Stimulated activated CD4-positive, alpha-beta T cell treated with anti-CD3 and anti-CD28 coated beads, Interleukin-1b, Interleukin-23, amount 100 ng/mL, for 48 hours (primary cell): ENCODE measurements around the gene HDAC8.
A peak's percentile ranks its signal among the peaks of the same experiment; 100 is the strongest.
"Not testable (repeated sequence)": the region's sequence is repeated elsewhere in the genome, so short reads cannot be mapped to it uniquely, and the experiment has no call there.

Experiments used
- DNase-seq: peaks from one replicate; pipeline ENCODE4 v3.0.0-alpha.2; 2020

Gene HDAC8

DNA sequence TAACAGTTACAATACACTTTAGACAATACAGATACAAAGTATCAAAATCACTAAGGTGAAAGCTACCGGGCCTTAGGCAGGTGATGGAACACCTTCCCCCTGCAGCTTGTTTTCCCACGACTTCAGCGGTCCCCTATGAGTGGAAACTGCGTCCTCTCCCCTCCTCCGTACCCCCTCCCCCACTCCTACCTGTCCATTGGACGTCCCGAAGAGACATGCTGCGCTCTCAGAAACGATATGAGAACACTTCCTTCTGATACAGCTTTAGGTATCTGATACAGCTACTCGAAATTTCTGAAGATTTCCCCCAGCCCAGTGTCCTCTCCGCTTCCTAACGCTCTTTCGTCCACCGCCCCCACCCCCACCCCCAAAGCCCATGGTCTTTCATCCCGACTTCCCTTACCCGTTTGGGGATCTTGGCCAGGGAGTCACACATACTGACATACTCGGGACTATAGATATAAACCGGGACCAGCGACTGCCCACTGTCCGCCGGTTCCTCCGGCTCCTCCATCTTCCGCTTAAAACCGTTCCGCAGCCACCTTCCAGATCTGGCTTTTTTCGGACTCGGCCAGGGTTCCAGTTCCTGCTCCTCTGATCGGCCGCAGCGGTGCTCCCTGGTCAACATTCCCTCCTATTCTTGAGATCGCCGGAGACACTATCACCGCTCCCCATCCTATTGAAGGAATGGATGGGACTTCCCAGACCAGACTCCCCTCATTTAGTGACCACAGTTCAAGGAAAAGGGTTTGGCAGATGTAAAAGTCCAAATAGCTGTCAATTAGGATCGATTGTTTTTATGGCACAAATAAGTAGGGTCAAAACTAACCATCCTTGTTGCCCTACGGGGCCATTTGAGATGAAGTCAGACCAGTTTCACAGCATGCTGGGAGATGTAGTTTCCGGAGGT, at the start of gene HDAC8:
HDAC8 (minus strand) TSS at position 596 of the 910 bp plus-strand sequence; CDS start at position 514, 82 bp downstream.
- peak; percentile 37 for DNase-seq

DNA sequence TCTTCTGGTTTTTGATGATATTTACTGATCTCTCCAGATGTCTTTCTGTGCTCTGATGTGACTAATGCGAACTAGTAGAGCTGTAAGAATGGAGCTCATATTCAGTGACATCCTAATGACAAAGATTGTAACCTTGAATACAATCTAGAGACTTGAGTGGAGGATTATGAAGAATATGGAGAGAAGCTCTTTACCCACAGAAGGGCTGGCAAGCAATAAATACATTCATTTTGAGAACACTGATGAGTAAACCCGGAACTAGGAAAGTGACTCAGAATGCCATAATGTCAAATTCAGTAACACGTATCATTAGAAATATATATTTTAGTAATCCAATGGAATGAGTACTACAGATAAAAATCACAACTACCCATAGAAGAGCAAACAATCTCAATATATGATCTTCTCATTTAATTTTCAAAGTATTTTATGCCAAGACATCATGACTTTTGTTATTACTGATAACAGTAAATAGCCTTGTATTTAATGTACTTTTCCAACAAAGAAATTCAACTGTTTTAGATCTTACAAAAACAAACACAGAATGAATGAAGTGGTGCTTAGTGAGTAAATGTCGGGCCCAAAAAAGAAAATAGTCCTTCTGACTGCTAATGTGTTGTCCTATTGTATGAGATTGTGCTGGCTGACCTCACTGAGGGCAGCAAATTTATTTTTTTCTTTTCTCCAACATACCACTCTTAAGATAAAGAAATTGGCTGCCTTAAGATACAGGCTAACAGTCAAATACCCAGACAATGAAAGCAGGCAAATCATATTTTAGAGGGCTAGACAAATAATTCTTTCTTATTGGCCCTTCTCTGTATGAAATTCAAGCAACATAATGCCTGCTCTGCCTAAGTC, 49.2 kb upstream of the HDAC8 start:
- no peak for DNase-seq

DNA sequence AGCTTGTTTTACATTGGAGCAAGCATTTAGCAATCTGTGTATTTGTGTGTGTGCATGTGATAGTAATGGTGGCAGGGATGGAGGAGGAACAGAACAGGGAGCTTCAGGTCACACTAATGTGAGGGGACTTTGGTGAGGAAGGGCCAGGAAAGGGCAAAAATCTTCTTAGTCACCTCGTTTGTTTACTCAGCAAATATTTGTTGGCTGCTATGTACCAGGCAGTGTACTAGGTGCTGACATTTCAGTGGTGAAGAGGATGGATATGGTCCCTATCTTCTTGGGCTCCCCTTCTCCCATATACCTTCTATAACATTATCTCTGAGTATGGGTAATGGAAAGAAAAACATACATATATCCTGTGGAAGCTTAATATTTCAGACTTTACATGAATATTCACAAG, 48.5 kb upstream of the HDAC8 start:
- DNase-seq, result no peak

DNA sequence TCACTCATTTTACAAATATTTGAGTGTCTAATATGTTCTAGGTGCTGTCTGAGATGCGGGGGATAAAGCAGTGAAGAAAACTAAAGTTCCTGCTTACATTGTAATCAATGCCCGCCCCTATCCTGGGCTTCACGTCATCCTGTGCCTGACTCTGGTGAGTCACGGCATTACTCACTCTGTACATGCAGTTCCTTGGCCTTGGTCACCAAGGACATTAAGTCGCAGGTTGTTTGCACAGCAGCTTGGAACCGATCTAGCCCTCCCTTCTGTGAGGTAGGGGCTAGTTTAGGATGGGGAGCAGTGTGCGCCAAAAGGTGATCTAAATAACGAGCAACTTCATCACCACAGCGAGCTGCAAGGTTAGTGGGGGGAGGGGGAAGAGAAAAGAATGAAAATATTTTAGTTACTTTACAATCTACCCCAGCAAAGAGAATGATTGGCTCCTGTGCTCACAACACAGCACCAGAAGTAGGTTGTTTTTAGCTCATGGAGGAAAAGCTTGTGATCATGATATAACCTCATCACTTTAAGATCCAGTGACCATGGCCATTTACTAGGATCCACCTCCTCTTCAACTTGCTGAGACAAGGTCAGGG, 48.0 kb upstream of the HDAC8 start:
- DNase-seq, result peak; percentile 62

DNA sequence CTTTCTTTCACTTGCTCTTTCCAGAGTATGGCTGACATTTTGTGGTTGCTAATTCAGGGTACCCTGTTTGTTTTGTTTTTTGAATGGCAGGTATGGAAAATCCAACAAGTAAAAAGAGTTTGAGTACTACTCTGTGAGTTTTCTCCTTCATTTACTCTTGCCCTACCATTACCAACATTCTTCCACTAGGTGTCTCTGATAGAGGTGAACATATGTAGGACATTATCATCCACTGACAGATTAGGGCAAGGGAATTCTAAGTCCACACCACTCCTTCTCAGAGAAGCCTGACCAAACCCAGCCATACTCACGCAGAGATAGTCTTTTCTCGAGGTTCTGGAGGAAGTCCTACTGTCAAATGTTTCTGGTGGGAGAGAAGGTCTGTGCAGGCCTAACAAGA, 36.7 kb upstream of the HDAC8 start:
- DNase-seq, result no peak

DNA sequence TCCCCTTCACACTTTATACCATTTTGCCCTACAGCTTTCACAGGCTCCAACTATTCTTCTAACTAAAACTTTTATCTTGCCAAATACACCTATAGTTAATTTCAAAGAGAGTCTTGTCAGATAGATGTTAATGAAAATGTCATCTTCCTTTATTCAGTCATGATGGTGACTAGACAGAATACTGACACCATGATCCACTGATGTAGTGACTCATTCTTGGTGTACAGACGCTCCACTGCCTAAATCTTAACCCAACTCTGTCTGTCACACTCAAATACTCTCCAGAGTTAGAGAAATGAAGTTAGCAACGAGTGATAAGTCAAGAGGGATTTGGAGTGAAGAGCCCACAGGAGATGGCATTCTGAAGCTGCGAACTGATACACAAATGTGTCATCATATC, 32.1 kb upstream of the HDAC8 start:
- DNase-seq, result no peak

DNA sequence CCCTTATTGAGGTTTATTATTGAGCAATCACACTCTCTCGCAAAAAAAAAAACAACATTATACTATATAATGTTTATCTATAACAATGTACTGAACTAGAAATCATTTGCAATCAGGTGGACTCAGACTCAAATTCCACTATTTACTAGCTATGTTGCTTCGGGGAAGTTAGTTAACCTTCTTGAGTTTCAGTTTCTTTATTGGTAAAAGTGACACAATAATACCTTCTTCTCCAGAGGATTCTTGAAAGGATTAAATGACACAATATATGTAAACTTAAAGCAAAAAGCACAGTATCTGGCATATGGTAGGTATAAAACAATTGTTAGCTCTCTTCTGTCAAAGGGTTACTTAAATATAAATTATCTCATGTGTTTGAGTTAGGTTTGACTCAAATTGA, 31.5 kb upstream of the HDAC8 start:
- no peak for DNase-seq

DNA sequence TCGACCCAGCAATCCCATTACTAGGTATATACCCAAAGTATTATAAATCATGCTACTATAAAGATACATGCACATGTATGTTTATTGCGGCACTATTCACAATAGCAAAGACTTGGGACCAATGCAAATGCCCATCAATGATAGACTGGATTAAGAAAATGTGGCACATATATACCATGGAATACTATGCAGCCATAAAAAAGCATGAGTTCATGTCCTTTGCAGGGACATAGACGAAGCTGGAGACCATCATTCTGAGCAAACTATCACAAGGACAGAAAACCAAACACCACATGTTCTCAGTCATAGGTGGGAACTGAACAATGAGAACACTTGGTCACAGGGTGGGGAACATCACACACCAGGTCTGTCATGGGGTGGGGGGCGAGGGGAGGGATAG, 18.4 kb upstream of the HDAC8 start:
- not testable (repeated sequence) for DNase-seq

DNA sequence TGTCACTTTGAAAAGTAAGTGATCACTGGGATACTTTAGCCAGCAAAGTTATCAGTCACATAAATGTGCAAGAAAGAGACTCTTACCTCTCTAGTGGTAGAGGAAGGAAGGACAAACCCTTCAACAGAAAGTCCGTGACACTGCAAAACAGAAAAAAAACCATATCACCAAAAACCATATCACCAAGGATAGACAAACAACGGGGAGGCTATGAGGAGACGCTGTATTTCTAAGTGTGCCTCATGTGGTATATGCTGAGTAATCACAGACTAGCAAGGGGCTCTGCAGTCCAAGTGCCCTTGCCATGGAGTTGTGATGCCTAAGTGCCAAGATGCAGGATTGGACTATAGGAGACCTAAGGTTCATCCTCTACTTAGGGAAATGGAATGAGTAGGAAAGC, 11.5 kb upstream of the HDAC8 start:
- no peak for DNase-seq

DNA sequence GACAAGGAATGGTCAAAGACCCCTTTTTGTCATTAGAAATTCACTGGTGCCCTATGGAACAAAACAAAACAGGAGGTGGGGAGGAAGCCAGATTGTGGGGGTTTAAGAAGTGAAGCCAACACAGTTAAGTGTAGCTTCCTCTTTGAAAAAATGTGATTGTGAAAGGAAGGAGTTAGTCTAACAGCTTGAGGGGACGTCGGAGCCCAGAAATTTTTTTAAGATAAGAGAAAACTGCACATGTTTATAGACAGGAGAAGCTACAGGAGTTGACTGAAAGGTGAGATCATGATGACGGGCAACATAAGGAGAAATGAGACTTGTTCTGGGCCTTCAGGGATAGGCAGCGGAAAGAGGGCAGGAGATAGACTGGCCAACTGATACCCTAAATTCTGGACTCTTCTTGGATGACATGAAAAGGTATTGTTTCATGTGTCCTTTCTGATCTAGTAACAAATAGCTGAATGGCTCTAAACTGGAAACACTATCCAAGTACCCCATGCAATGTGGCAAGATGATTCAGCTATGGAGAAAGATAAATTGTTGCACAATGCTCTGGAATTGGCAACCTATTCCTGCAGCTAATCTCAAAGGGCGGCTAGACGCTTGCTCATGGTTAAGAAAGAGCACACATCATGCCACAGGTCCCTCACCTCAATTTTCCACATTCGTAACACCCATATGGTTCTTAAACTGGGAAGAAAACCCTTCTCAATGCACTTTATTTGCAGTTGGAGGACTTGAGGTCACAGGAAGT, 3.7 kb upstream of the HDAC8 start:
- DNase-seq, result no peak

DNA sequence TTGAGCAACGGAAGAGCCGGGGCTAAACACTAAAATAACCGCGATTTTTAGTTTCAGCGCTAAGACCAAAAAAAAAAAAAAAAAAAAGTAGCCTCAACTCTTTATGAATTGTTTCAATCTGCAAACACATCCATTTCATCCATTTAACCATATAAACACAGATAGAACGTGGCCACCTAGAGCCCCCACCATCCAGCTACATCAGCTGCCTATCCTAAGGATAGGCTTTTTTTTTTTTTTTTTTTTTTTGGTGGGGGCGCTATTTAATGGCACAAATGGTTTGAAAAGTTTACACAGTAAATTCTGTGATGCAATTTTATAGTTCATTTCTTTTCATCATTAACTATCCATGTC, 492 bp upstream of the HDAC8 start:
- no peak for DNase-seq

DNA sequence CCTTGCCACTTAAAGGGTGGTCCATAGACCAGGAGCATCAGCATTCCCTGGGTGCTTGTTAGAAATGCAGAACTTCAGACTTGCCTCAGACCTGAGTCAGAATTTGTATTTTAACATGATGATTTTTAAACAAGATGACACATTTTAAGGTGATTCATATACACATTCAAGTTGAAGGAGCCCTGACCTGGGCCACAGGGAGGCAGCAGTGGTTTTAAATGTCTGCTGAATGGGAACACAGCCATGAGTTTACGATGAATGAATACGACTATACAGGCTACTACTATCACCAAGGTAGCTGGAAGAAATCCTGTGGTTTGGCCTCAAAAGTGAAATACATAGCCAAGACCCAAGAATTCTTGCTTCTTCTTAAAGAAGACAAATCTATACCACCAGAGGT, 2.9 kb downstream of the HDAC8 start:
- DNase-seq, result peak; percentile 25

DNA sequence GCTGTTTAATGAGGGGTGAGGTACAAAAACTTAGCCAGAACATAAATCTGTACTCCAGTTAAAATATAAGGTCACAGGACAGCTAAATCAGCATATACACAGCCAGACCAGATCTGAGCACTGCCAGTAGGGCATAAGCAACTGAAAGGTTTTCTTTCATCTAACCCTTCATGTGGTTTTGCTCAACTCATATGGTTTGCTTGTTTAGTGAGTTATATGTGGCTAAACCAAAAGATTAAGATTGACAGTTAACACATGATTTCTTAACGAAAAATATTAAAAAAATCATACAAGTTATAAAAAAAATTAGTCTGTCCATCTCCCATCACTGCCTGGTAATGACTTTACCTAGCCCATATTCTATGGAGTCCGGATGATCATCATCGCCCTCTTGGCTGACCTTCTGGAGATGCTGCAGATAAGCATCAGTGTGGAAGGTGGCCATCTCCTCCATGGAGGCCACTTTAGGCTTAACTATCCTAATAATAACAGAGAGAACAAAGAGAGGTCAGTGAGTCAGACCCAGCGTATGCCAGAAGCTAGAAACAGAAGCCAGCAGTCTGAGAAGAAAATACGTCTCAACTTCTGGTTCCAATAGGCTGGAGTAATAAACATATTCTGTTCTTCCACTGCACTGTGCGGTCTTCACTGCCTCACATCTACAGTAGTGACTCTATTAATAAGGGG, 4.1 kb downstream of the HDAC8 start:
- DNase-seq, result no peak

DNA sequence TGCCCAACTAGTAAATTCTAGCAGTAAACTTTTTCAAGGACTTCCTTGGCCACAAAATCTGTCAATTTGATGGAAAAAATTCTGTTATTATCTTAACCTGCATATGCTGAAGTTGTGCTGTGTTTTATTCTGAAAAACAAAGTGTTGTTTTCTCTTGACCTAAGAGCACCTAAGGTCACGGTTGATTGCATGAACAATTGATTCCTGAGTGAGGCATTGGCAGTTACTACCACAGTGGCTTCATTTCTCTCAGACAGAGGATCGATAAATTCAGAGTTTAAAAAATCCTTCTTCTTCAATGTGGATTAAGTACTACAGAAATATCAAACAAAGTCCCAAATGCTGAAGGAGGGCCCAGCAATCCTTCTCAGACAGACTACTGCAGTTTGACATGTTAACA, 6.2 kb downstream of the HDAC8 start:
- no peak for DNase-seq

DNA sequence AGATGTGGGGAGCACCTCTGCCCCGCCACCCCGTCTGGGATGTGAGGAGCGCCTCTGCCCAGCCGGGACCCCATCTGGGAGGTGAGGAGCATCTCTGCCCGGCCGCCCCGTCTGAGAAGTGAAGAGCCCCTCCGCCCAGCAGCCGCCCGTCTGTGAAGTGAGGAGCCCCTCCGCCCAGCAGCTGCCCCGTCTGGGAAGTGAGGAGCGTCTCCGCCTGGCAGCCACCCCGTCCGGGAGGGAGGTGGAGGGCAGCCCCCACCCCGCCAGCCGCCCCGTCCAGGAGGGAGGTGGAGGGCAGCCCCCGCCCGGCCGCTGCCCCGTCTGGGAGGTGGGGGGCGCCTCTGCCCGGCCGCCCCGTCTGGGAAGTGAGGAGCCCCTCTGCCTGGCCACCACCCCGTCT, 13.0 kb downstream of the HDAC8 start:
- DNase-seq, result not testable (repeated sequence)

DNA sequence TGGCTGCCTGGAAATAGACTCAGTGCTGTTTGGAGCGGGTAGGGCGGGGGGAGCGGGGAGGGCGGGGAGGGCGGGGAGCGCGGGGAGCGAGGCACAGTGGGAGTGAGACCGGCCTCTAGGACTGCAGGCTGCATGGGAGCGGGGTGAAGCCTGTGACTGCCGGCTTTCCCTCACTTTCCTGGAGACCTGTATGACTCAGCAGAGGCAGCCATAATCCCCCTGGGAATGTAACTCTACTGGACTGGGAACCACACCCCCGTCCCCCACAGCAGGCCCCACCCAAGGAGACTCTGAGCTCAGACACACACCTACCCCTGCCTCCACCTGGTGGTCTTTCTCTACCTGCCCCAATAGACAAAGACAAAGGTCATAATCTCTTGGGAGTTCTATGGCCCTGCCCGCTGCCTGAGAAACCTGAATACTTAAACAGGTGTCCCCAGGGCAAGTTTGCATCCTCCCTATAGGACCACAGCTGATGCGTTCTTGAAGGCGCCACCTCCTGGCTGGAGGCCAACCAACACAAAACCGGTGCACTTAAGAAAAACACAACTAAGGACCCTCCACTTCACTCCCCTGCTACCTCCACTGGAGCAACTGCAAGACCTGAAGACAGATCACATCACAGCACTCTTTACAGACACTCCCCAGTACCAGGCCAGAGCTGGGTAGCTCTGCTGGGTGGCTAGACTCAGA, 18.0 kb downstream of the HDAC8 start:
- no peak for DNase-seq

DNA sequence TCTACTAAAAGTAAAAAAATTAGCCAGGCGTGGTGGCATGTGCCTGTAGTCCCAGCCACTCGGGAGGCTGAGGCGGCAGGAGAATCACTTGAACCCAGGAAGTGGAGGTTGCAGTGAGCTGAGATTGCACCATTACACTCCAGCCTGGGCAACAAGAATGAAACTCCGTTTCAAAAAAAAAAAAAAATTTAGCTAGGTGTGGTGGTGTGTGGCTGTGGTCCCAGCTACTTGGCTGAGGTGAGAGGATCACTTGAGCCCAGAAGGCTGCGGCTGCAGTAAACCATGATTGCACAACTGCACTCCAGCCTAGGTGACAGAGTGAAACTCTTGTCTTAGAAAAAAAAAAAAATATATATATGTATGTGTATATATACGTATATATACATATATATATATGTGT, 20.2 kb downstream of the HDAC8 start:
- not testable (repeated sequence) for DNase-seq

DNA sequence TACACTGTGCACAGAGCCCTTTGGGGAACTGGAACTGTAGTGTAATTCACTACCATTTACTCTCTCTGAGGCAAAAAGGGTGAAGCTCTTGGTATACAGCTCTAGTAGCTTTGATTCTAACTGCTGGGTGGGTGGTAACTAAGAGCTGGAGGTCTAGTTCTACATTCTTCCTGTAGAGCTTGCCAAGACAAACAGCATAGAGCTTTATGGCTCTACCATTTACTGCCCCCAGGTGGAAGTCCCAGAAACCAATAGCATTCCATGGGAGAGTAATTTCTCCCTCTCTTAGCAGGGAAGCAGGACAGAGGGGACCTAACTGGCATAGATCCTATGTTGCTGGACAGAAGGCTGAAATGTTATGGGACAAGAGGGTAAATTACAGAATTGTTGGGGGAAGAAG, 26.7 kb downstream of the HDAC8 start:
- no peak for DNase-seq

DNA sequence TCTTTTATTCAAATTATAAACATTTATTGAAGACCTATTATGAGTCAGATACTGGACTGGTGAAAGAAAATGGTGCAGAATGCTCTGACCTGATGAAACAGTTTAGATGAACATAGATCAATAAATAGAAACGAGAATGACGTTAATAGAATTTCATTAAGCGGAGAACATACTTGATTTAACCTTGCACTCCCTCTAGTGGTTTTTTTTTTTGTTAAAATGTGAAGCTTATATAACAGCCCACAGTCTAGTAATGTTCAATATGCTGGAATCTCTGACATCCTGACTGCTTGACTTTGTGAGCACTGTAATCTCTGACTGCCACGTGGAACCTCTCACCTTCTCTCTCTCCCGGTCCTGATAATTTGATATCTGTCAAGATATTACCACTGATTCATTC, 32.3 kb downstream of the HDAC8 start:
- no peak for DNase-seq

DNA sequence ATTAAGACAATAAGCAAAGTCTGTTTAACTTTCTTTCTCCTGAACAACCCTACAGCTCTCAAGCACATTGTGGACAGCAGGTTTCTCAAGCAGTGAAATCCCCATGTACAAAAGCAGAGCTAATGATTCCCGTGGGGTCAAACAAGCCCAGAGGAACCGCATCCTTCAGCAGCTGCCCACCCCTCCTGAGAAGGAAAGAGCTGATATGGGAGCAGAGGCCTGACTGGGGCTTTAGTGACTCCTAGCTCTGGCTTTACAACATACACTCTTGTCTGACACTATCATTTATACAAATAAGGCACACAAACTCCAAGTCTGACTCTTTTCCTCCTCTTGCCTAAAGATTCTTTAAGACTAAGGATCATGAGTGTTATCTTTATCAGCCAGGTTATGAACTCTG, 32.8 kb downstream of the HDAC8 start:
- DNase-seq, result no peak

DNA sequence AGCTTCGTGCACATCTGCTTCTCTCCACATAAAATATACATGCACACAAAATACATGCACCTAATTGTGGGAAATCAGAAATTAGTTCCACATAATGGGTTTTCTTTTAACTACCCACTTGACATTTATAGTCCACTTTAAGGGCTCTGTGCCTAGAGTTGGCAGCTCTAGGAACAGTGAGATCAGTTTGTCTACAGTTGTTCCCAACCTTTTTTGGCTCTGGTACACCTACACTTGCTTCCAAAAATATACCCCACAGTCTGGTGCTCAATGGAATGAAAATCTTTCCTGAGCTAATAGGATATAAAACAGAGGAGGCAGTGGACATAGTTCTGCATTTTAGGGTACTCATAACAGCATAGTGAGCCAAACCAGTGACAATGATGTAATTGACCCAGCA, 36.1 kb downstream of the HDAC8 start:
- DNase-seq, result no peak

DNA sequence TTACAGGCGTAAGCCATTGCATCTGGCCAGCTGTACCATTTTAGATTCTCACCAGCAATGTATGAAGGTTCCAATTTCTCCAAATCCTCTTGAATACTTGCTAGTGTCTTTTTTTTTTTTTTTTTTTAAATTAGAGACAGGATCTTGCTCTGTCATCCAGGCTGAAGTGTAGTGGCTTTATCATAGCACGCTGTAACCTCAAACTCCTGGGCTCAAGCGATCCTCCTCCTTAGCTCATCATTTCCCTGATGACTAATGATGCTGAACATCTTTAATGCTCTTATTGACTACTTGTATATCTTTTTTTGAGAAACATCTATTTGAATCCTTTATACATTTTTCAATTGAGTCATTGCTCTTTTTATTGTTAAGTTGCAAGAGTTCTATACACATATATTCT, 40.3 kb downstream of the HDAC8 start:
- no peak for DNase-seq
